MCF 10A (cell line): ENCODE results near the gene ARHGEF17. TPM values are rescaled to one million over a fixed set of nuclear protein-coding genes. Genes with fewer than 3 reads are reported as not detected.

Experiments used
- BruUV-seq: library from RNA; stranded (reverse); fragments of 400-500 nt; replicated peaks from 2 replicates; lab custom pipeline; 2021; lab: Mats Ljungman, UMichigan
- CTCF ChIA-PET: fragments of 300-600 bp; sonication (Branson Sonifier 250); formaldehyde crosslinking; extraction: SDS; loops from one replicate; lab custom pipeline; 2021; ENCODE audit warnings: antibody characterized with exemption, inconsistent platforms; lab: Yijun Ruan, JAX
- POLR2A ChIA-PET: fragments of 300-600, 350-650 bp; sonication (Branson Sonifier 250); formaldehyde crosslinking; extraction: SDS; loops from one replicate; lab custom pipeline; 2020; ENCODE audit warnings: antibody characterized with exemption, inconsistent platforms; lab: Yijun Ruan, JAX
- DNase-seq: peaks from one replicate; pipeline ENCODE4 v3.0.0-alpha.2; 2018; ENCODE audit not compliant: unreplicated experiment
- H3K27ac Mint-ChIP-seq: one replicate; pipeline ENCODE4 v1.8.0; 2022; ENCODE audit warnings: mild to moderate bottlenecking, low read depth, mixed read lengths; ENCODE audit not compliant: unreplicated experiment
- H3K27me3 Mint-ChIP-seq: one replicate; pipeline ENCODE4 v1.8.0; 2022; ENCODE audit warnings: mixed read lengths; ENCODE audit not compliant: insufficient read depth, unreplicated experiment
- H3K36me3 Mint-ChIP-seq: one replicate; pipeline ENCODE4 v1.8.0; 2022; ENCODE audit warnings: mild to moderate bottlenecking, moderate library complexity, mixed read lengths; ENCODE audit not compliant: insufficient read depth, unreplicated experiment
- H3K4me1 Mint-ChIP-seq: one replicate; pipeline ENCODE4 v1.8.0; 2022; ENCODE audit warnings: mixed read lengths; ENCODE audit not compliant: insufficient read depth, unreplicated experiment
- H3K4me3 Mint-ChIP-seq: one replicate; pipeline ENCODE4 v1.8.0; 2022; ENCODE audit warnings: mild to moderate bottlenecking, moderate library complexity, mixed read lengths; ENCODE audit not compliant: unreplicated experiment
- H3K9me3 Mint-ChIP-seq: one replicate; pipeline ENCODE4 v1.8.0; 2022; ENCODE audit warnings: mixed read lengths; ENCODE audit not compliant: unreplicated experiment
- intact Hi-C: fragments of 100-400 bp; cut with micrococcal nuclease; formaldehyde crosslinking; loops from 2 replicates; pipeline ENCODE4 v1.14.1; 2022
- total RNA-seq: library from RNA; stranded (reverse); gene quantifications from 2 replicates; pipeline ENCODE4 v1.2.3, GENCODE V29; 2022
- TF ChIP-seq, protein P1 (sequence below): fragments of 200-600 bp; IDR thresholded peaks from one replicate; pipeline ENCODE4 v1.8.0; 2022; ENCODE audit warnings: antibody characterized with exemption, mild to moderate bottlenecking; ENCODE audit not compliant: unreplicated experiment

Gene ARHGEF17
- total RNA-seq, 1 experiment from 2014 or later, result 27.6 TPM

DNA sequence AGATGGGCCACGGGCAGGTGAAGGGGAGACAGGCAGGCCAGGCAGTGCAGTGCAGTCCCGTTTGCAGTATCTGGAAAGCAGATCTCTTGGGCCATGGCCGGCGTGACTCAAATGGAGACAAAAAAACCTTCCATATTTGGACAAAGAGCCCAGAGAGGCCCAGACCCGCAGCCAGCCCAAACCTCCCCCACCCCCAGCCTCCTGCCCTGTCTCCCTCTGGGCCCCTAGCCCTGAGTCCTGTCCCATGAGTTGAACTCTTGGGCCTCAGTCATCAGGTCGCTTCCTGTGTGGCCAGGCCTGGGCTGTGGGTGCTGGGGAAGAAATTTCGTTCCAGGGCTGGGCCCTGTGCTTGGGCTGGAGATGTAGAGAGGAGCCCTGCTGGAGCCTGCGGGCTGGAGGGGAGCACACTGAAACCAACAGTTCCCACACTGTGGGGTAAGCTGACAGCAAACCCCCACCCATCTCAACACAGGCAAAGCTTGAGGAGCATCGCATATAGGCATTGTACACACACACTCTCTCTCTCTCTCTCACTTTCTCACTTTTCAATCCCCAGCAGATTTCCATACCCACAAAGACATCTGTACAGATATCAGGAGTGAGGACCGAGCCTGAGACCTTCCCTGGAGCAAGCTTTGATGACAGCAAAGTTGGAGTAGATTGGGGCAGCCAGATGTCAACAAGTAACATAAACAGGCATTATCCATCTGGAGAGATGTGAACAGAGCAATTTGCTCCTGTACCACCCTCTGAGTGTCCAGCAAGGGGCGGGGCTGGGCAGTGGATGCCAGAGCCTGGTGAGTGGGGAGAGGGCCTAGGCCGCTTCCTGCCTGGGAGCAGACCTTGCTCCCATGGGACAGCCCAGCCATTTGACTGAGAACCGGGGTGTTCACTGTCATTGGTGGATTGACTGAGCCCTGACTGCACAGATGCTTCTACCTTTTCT, 17.2 kb downstream of the ARHGEF17 start:
- Mint-ChIP-seq H3K27ac (no peak overlapping the region), H3K9me3 (no peaks in the 10 kb centered on the region), H3K36me3 (peaks cover 15% of the 10 kb centered on the region), H3K27me3 (no peaks in the 10 kb centered on the region), H3K4me3 (no peak overlapping the region), H3K4me1 (peaks cover 9% of the 10 kb centered on the region)
- intact Hi-C loops, result no loop called here
- DNase-seq, result no peak
- TF ChIP-seq, protein P1, sequence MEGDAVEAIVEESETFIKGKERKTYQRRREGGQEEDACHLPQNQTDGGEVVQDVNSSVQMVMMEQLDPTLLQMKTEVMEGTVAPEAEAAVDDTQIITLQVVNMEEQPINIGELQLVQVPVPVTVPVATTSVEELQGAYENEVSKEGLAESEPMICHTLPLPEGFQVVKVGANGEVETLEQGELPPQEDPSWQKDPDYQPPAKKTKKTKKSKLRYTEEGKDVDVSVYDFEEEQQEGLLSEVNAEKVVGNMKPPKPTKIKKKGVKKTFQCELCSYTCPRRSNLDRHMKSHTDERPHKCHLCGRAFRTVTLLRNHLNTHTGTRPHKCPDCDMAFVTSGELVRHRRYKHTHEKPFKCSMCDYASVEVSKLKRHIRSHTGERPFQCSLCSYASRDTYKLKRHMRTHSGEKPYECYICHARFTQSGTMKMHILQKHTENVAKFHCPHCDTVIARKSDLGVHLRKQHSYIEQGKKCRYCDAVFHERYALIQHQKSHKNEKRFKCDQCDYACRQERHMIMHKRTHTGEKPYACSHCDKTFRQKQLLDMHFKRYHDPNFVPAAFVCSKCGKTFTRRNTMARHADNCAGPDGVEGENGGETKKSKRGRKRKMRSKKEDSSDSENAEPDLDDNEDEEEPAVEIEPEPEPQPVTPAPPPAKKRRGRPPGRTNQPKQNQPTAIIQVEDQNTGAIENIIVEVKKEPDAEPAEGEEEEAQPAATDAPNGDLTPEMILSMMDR, result no peak
- ChIA-PET CTCF (interaction anchor here (1.1 to 2.2 kb wide), 3 partner anchors 10 to 26 kb away, joined by 3 to 9 read pairs (median 3); no protein-coding TSS in a partner anchor), POLR2A (interaction anchor here (2.1 kb wide), 1 partner anchor 17 kb away, joined by 9 read pairs; the partner anchor contains the start of gene ARHGEF17)
- BruUV-seq, result no TSS peak

DNA sequence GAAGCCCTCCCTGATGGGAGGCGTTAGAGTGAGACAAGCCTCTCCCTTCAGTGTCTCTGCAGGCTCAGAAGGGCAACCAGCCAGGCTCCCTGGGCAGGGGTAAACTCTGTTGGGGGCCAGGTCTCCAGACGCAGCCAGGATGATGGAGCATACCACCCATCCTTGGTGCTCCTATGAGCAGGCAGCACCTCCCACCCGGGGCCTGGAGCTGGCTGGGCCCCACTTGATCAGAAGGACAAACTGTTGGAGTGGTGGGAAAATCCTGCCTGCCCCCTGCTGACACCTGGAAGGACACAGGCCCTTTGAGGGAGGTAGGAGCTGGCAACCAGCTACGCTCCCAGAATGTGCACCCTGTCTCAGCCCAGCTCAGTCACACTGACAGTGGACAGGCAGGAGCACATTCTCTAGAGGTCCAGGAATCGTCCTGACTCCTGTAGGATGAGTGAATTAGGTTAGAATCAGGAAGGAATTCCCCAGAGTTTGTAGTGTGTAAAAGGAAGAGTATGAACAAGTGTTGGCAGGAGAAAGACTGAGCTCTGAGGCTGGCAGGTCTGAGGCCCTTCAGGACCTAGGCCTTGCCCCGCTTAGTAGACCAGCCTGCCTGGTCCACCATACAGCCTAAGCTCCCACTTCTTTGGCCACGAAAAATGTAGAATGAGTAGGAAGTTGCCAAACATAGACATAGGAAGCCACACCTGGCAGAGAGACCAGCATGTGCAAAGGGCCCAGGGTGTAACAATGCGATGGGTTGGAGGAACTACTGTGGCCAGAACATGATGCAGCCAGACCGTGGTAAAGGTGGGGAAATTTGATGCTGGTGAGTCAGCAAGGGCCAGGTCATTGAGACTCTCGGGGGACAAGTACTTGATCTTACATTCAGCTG, 19.1 kb downstream of the ARHGEF17 start:
- Mint-ChIP-seq H3K27me3 (no peaks in the 10 kb centered on the region), H3K36me3 (peaks cover 15% of the 10 kb centered on the region), H3K9me3 (no peaks in the 10 kb centered on the region), H3K4me1 (peaks cover 9% of the 10 kb centered on the region), H3K4me3 (no peak overlapping the region), H3K27ac (no peak overlapping the region)
- ChIA-PET CTCF (interaction anchor here (1.2 to 3.9 kb wide), 4 partner anchors 8 to 25 kb away, joined by 7 to 25 read pairs (median 8); partner anchors contain the start of gene ARHGEF17), POLR2A (interaction anchor here (0.8 to 2.1 kb wide), 2 partner anchors 18 to 19 kb away, joined by 3 to 9 read pairs; partner anchors contain the start of gene ARHGEF17)
- DNase-seq, result peak; percentile 53
- TF ChIP-seq, protein P1, result no peak
- no TSS peak for BruUV-seq
- intact Hi-C loops, result no loop called here

DNA sequence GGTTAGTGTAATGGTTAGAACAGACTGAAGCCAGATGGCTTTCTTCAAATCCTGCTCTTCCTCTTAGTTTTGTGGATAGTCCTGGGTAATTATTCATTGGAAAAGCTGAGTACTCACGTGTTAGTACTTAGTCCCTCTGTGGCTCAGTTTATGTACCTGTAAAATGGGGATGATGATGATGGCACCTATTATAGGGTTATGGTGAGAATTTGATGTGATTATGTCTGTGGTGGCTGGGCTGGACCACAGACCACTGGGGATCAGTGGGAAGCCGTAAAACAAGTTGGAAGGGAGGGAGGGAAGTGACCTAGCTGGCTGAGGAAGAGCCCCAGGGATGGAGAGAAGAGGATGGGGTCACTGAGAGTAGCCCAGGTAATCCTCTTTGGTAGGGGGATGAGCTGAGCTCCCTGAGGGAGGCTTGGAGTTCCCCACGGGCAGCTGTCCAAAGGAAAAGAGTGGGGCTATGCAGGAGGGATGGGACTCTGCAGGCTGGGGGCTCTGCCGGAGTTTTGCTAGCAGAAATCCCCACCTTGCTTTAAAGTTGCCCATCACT, 19.8 kb downstream of the ARHGEF17 start:
- H3K4me1 Mint-ChIP-seq, result peaks cover 9% of the 10 kb centered on the region
- TF ChIP-seq, protein P1, result no peak
- no TSS peak for BruUV-seq
- POLR2A ChIA-PET, result interaction anchor here (0.7 to 2.1 kb wide), 4 partner anchors 14 to 20 kb away, joined by 3 to 9 read pairs (median 4); partner anchors contain the start of gene ARHGEF17
- DNase-seq, result no peak
- CTCF ChIA-PET, result interaction anchor here (0.5 to 3.9 kb wide), 4 partner anchors 8 to 25 kb away, joined by 3 to 25 read pairs (median 7); partner anchors contain the start of gene ARHGEF17
- H3K9me3 Mint-ChIP-seq, result no peaks in the 10 kb centered on the region
- H3K4me3 Mint-ChIP-seq, result no peak overlapping the region
- H3K27ac Mint-ChIP-seq, result peak overlapping the region; percentile 54
- intact Hi-C loops, result no loop called here
- H3K36me3 Mint-ChIP-seq, result peaks cover 15% of the 10 kb centered on the region
- H3K27me3 Mint-ChIP-seq, result no peaks in the 10 kb centered on the region
